H1 (cell line): ENCODE measurements around the gene RNF26. TPM values are rescaled to one million over a fixed set of nuclear protein-coding genes. Genes with fewer than 3 reads are reported as not detected.

Experiments
- CTCF ChIA-PET: fragments of 300-600 bp; sonication (Branson Sonifier 250); formaldehyde crosslinking; loops from one replicate; lab custom pipeline; 2021; ENCODE audit not compliant: partially characterized antibody; lab: Charles Lee
- POLR2A ChIA-PET: fragments of 300-600 bp; sonication (Branson Sonifier 250); formaldehyde crosslinking; loops from one replicate; lab custom pipeline; 2021; ENCODE audit warnings: inconsistent platforms; ENCODE audit not compliant: partially characterized antibody; lab: Charles Lee
- DNase-seq, 2 experiments: peaks; one replicate each; pipeline versions ENCODE4 v3.0.0 to v3.0.0-alpha.2; 2010 to 2022; ENCODE audit warnings: low spot score in 2 of 2, low read depth in 1 of 2, mixed read lengths in 1 of 2
- FAIRE-seq: peaks from 2 replicates; lab custom pipeline; 2011; peaks lifted over from hg19 to GRCh38; lab: Jason Lieb, UNC
- H2AFZ ChIP-seq: 2 replicates; pipeline ENCODE4 v1.8.1; 2012; ENCODE audit warnings: low read length, inconsistent platforms
- H2AK5ac ChIP-seq: 2 replicates; pipeline ENCODE4 v1.6.1; 2013; ENCODE audit warnings: low read depth, low read length
- H2BK120ac ChIP-seq: replicated peaks from 2 replicates; pipeline ENCODE3; 2013; ENCODE audit warnings: low read depth, low read length, inconsistent platforms
- H2BK12ac ChIP-seq: 2 replicates; pipeline ENCODE4 v1.6.1; 2013; ENCODE audit warnings: low read depth, low read length
- H2BK15ac ChIP-seq: 2 replicates; pipeline ENCODE4 v1.6.1; 2013; ENCODE audit warnings: low read length
- H2BK20ac ChIP-seq: 2 replicates; pipeline ENCODE4 v1.6.1; 2013; ENCODE audit warnings: low read length
- H2BK5ac ChIP-seq: 2 replicates; pipeline ENCODE4 v1.6.1; 2013; ENCODE audit warnings: low read depth, low read length
- H3K14ac ChIP-seq: 2 replicates; pipeline ENCODE4 v1.6.1; 2013; ENCODE audit warnings: inconsistent platforms; ENCODE audit not compliant: insufficient read length
- H3K18ac ChIP-seq: 2 replicates; pipeline ENCODE4 v1.6.1; 2013; ENCODE audit warnings: low read length; ENCODE audit errors: extremely low read depth
- H3K23ac ChIP-seq: 2 replicates; pipeline ENCODE4 v1.6.1; 2013; ENCODE audit warnings: inconsistent platforms; ENCODE audit not compliant: insufficient read length
- H3K23me2 ChIP-seq: 2 replicates; pipeline ENCODE4 v1.6.1; 2013; ENCODE audit warnings: low read depth, low read length
- H3K27ac ChIP-seq: 2 replicates; pipeline ENCODE4 v1.6.1; 2011; ENCODE audit warnings: low read depth, low read length, inconsistent platforms
- H3K27me3 ChIP-seq, 4 experiments: replicated peaks in 1 of 4; 1 replicate in 1 of 4; 2 replicates in 3 of 4; pipeline versions ENCODE4 v1.6.1 to v1.8.1; 2011 to 2013; ENCODE audit warnings: low read length in 3 of 4, mild to moderate bottlenecking in 3 of 4, inconsistent platforms in 2 of 4, mixed read lengths in 2 of 4, moderate library complexity in 1 of 4; ENCODE audit not compliant: control insufficient read depth in 3 of 4, insufficient read depth in 3 of 4; ENCODE audit errors: extremely low read depth in 1 of 4
- H3K36me3 ChIP-seq, 4 experiments: 2 replicates each; pipeline versions ENCODE4 v1.6.1 to v1.8.1; 2011 to 2013; ENCODE audit warnings: mild to moderate bottlenecking in 4 of 4, low read length in 3 of 4, moderate library complexity in 2 of 4, control low read depth in 1 of 4, inconsistent platforms in 1 of 4; ENCODE audit not compliant: insufficient read depth in 4 of 4, control insufficient read depth in 2 of 4
- H3K4ac ChIP-seq: replicated peaks from 2 replicates; pipeline ENCODE3; 2013; ENCODE audit warnings: low read length, low read depth, mixed read lengths, inconsistent platforms; ENCODE audit not compliant: insufficient read length
- H3K4me1 ChIP-seq, 4 experiments: replicated peaks in 1 of 4; 1 replicate in 1 of 4; 2 replicates in 3 of 4; pipeline versions ENCODE4 v1.6.1 to v1.8.1; 2011 to 2013; ENCODE audit warnings: low read length in 3 of 4, inconsistent platforms in 2 of 4, mixed read lengths in 1 of 4; ENCODE audit not compliant: insufficient read depth in 4 of 4, control insufficient read depth in 3 of 4
- H3K4me2 ChIP-seq, 2 experiments: 2 replicates each; pipeline versions ENCODE4 v1.6.1 to v1.8.1; 2011 to 2013; ENCODE audit warnings: low read depth in 2 of 2, low read length in 2 of 2, control low read depth in 1 of 2, inconsistent platforms in 1 of 2, mild to moderate bottlenecking in 1 of 2; ENCODE audit not compliant: insufficient read depth in 1 of 2
- H3K4me3 ChIP-seq, 4 experiments: fragments of 200-600, 300-600 bp in 1 of 4; sonication (generic), shearing (Covaris generic), sonication (Bioruptor Twin) in 1 of 4; 2 replicates each; pipeline versions ENCODE4 v1.5.1 to v1.8.1; 2011 to 2016; ENCODE audit warnings: low read length in 4 of 4, low read depth in 3 of 4, control low read depth in 2 of 4, inconsistent platforms in 2 of 4, mild to moderate bottlenecking in 2 of 4, mixed read lengths in 1 of 4, moderate library complexity in 1 of 4; ENCODE audit not compliant: insufficient read depth in 2 of 4; ENCODE audit errors: extremely low read depth in 1 of 4
- H3K56ac ChIP-seq: replicated peaks from 2 replicates; pipeline ENCODE3; 2013; ENCODE audit warnings: low read depth, mild to moderate bottlenecking, mixed read lengths, low read length, inconsistent platforms; ENCODE audit not compliant: insufficient read length
- H3K79me1 ChIP-seq: 2 replicates; pipeline ENCODE4 v1.6.1; 2013; ENCODE audit warnings: low read depth, low read length, control low read depth
- H3K79me2 ChIP-seq, 2 experiments: 2 replicates each; pipeline versions ENCODE4 v1.6.1 to v1.8.1; 2012 to 2013; ENCODE audit warnings: low read length in 2 of 2, mild to moderate bottlenecking in 2 of 2, inconsistent platforms in 1 of 2; ENCODE audit not compliant: insufficient read depth in 2 of 2, control insufficient read depth in 1 of 2
- H3K9ac ChIP-seq, 4 experiments: replicated peaks in 1 of 4; 1 replicate in 1 of 4; 2 replicates in 3 of 4; pipeline versions ENCODE4 v1.6.1 to v1.8.1; 2011 to 2013; ENCODE audit warnings: low read depth in 3 of 4, low read length in 3 of 4, control low read depth in 2 of 4, mild to moderate bottlenecking in 2 of 4, moderate library complexity in 2 of 4, inconsistent platforms in 1 of 4; ENCODE audit errors: extremely low read depth in 1 of 4
- H3K9me3 ChIP-seq, 2 experiments: 2 replicates each; pipeline versions ENCODE4 v1.6.1 to v1.8.1; 2012 to 2013; ENCODE audit warnings: mild to moderate bottlenecking in 2 of 2, moderate library complexity in 2 of 2, control low read depth in 1 of 2, inconsistent platforms in 1 of 2, low read depth in 1 of 2, low read length in 1 of 2, mixed read lengths in 1 of 2; ENCODE audit not compliant: insufficient read depth in 2 of 2
- H4K20me1 ChIP-seq, 2 experiments: replicated peaks in 1 of 2; 2 replicates each; pipeline versions ENCODE3 to v1.8.1; 2011 to 2013; ENCODE audit warnings: inconsistent platforms in 2 of 2, low read length in 2 of 2, mild to moderate bottlenecking in 1 of 2; ENCODE audit not compliant: insufficient read depth in 2 of 2, control insufficient read depth in 1 of 2
- H4K5ac ChIP-seq: 2 replicates; pipeline ENCODE4 v1.6.1; 2013; ENCODE audit warnings: low read length, low read depth, mixed read lengths, inconsistent platforms; ENCODE audit not compliant: insufficient read length
- H4K8ac ChIP-seq: 2 replicates; pipeline ENCODE4 v1.8.0; 2013; ENCODE audit warnings: mild to moderate bottlenecking, moderate library complexity, low read length, inconsistent platforms; ENCODE audit not compliant: insufficient read depth; ENCODE audit errors: extremely low read depth
- H4K91ac ChIP-seq: replicated peaks from 2 replicates; pipeline ENCODE3; 2013; ENCODE audit warnings: low read length, mixed read lengths, inconsistent platforms; ENCODE audit not compliant: insufficient read length
- CREB1 ChIP-seq: IDR thresholded peaks from 2 replicates; pipeline ENCODE4 v1.6.1; 2012; ENCODE audit warnings: inconsistent platforms
- KDM1A ChIP-seq: fragments of 200-600, 300-600 bp; sonication (generic); IDR thresholded peaks from 2 replicates; pipeline ENCODE4 v1.7.1; 2016; ENCODE audit warnings: mild to moderate bottlenecking, low read length, borderline replicate concordance
- KDM4A ChIP-seq: IDR thresholded peaks from one replicate; pipeline ENCODE4 v1.7.1; 2012; ENCODE audit warnings: low read depth, mild to moderate bottlenecking, moderate library complexity, low read length, inconsistent platforms; ENCODE audit not compliant: severe bottlenecking
- RBBP5 ChIP-seq: IDR thresholded peaks from 2 replicates; pipeline ENCODE4 v1.7.1; 2012; ENCODE audit warnings: low read depth, mild to moderate bottlenecking, inconsistent platforms, low read length, moderate library complexity, borderline replicate concordance
- RXRA ChIP-seq: IDR thresholded peaks from 2 replicates; pipeline ENCODE4 v1.6.1; 2011; ENCODE audit warnings: low read depth, mild to moderate bottlenecking, low read length, moderate library complexity; ENCODE audit not compliant: insufficient read depth
- SP2 ChIP-seq: IDR thresholded peaks from 2 replicates; pipeline ENCODE4 v1.6.1; 2012; ENCODE audit warnings: mild to moderate bottlenecking, low read length, inconsistent platforms
- WGBS, 2 experiments: shearing (Covaris generic) in 1 of 2; methylation state at CpG; one replicate each; pipeline versions ENCODE4 v1.1.6 to v1.1.7; 2013 to 2015; ENCODE audit warnings: low lambda C conversion rate in 2 of 2, mixed read lengths in 2 of 2, inconsistent platforms in 1 of 2, low coverage in 1 of 2, missing lambda C conversion rate in 1 of 2; ENCODE audit not compliant: insufficient replicate concordance in 2 of 2, insufficient coverage in 1 of 2, insufficient read length in 1 of 2; ENCODE audit errors: extremely low coverage in 1 of 2, missing lambda C conversion rate in 1 of 2; 5-methylcytosine and 5-hydroxymethylcytosine counted together
- polyA plus RNA-seq, 7 experiments: library from polyadenylated mRNA; depleted of rRNA in 3 of 7; stranded (reverse) in 5 of 7; unstranded in 2 of 7; fragments of >200 nt in 5 of 7; fragments of 200-250 nt in 2 of 7; gene quantifications; 1 replicate in 5 of 7; 2 replicates in 1 of 7; 4 replicates in 1 of 7; pipeline versions ENCODE4 v1.2.1 to v1.2.3, GENCODE V29; 2011 to 2013; ENCODE audit warnings: missing spikeins in 2 of 7, mixed read lengths in 2 of 7
- total RNA-seq: library from RNA; stranded (reverse); fragmentation: NEBNext Ultra II Directional; extraction: Animal tissue kit (Norgen Biotek cat#: 25700); gene quantifications from 2 replicates; pipeline ENCODE4 v1.2.1, GENCODE V29; 2021
- TF ChIP-seq, protein P1 (sequence below): IDR thresholded peaks from 2 replicates; pipeline ENCODE4 v1.6.1; 2011; ENCODE audit warnings: low read length, improper control_type of control experiment

RNF26 gene
- total and polyA plus RNA-seq, 2 of the 8 experiments (the other 6 are each of a cell fraction or from before 2014, with no cell fraction given): 82.7 to 84.0 TPM

DNA sequence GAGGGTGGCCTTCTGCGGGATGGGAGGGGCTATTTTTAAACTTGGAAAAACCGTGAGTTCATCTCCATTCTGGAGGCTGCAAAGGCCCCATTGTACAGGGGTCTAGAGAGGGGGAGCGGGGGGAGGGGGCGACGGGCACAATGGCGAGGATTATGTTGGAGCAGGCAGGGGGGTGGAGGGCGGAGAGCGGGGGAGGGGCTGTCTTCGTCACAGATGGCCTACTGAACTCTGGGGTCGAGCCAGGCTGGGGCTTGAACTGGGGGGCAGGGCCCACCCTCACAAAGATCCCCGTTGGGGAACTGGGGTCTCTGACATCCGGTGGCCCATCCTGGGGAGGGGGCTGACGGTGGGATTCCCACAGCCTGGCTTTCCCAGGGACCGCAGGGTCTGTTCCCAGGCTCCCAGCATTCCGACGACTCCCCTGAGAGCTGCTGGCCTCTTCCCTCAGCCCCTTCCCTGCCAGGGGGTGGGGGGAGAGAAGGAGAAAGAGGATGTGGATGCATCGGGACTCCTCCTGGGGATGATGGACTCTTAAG, 14.0 kb upstream of the RNF26 start:
- H2AK5ac ChIP-seq: no peak overlapping the region; the same call in 1 of the 2 replicates
- H4K91ac ChIP-seq: peak overlapping the region; percentile 94
- no peak overlapping the region for H3K23ac ChIP-seq
- H3K79me1 ChIP-seq: no peaks in the 10 kb centered on the region
- peak overlapping the region; percentile 3 for H2BK120ac ChIP-seq
- CTCF ChIA-PET: interaction anchor here (1.2 to 16.8 kb wide), 5 partner anchors 11 to 154 kb away, joined by 4 to 415 read pairs (median 55); partner anchors contain the start of genes C1QTNF5, MFRP and RNF26
- peaks cover 11 to 49% (median 43%) of the 10 kb centered on the region in 4 experiments for H3K4me1 ChIP-seq
- H4K8ac ChIP-seq: peak overlapping the region; percentile 88
- H3K56ac ChIP-seq: no peak overlapping the region
- peak overlapping the region; percentile 85 for H3K18ac ChIP-seq
- POLR2A ChIA-PET: interaction anchor here (1.0 to 5.2 kb wide), 8 partner anchors 9 to 236 kb away, joined by 3 to 29 read pairs (median 6); partner anchors contain the start of genes C1QTNF5, HMBS and RNF26
- peaks cover 2% of the 10 kb centered on the region in 2 experiments for H4K20me1 ChIP-seq
- DNase-seq: peak in 1 of 2 experiments; percentile 72
- no peak overlapping the region for H3K4ac ChIP-seq
- H4K5ac ChIP-seq: no peak overlapping the region
- H3K27me3 ChIP-seq: peaks cover 5 to 34% (median 27%) of the 10 kb centered on the region in 4 experiments
- H3K14ac ChIP-seq: no peak overlapping the region
- H3K9me3 ChIP-seq: no peaks in the 10 kb centered on the region
- peak overlapping the region; percentile 39 to 68 (median 54) for H3K4me3 ChIP-seq
- H3K27ac ChIP-seq: no peak overlapping the region
- H2AFZ ChIP-seq: no peak overlapping the region
- peaks cover 29% of the 10 kb centered on the region for H3K23me2 ChIP-seq
- H2BK20ac ChIP-seq: 0 out of 2 replicates have a peak overlapping the region, but pooled peaks have one; percentile 61
- no peaks in the 10 kb centered on the region for H3K36me3 ChIP-seq
- H3K4me2 ChIP-seq: peak overlapping the region; percentile 83 to 97
- no peak for FAIRE-seq
- H2BK15ac ChIP-seq: peak overlapping the region; percentile 72
- H2BK12ac ChIP-seq: peak overlapping the region; percentile 98; the same call in 1 of the 2 replicates
- TF ChIP-seq KDM4A (peak; percentile 11), KDM1A (no peak), SP2 (no peak), RBBP5 (0 out of 2 replicates have a peak, but pooled peaks have one; percentile 29), CREB1 (peak; percentile 45; the same call in 1 of the 2 replicates), RXRA (no peak)
- TF ChIP-seq, protein P1, sequence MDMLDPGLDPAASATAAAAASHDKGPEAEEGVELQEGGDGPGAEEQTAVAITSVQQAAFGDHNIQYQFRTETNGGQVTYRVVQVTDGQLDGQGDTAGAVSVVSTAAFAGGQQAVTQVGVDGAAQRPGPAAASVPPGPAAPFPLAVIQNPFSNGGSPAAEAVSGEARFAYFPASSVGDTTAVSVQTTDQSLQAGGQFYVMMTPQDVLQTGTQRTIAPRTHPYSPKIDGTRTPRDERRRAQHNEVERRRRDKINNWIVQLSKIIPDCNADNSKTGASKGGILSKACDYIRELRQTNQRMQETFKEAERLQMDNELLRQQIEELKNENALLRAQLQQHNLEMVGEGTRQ: no peak
- peak overlapping the region in 2 of 4 experiments; percentile 42 to 45; a peak in 4 of 7 replicates for H3K9ac ChIP-seq
- no peaks in the 10 kb centered on the region for H3K79me2 ChIP-seq
- WGBS, 2 experiments: 18% methylated on average over 6 of the region's 17 CpGs; no CpG with 5 or more reads in 1 of the 2 experiments
- peak overlapping the region; percentile 91; the same call in 1 of the 2 replicates for H2BK5ac ChIP-seq
